Right lobe of liver (tissue), 4 donors: ENCODE results near the gene KIAA2012.
"Not testable (repeated sequence)": the region's sequence is repeated elsewhere in the genome, so short reads cannot be mapped to it uniquely, and the experiment has no call there.

Source experiments
- CTCF ChIP-seq, 4 donors: fragments of 200-600 bp in 3 of 4; fragments of 450-650 bp in 1 of 4; IDR thresholded peaks; one replicate each; pipeline versions ENCODE4 v1.5.1 to v1.8.0; 2016 to 2022; ENCODE audit warnings: antibody characterized with exemption in 4 of 4, mild to moderate bottlenecking in 2 of 4
- POLR2A ChIP-seq: fragments of 450-650 bp; IDR thresholded peaks from one replicate; pipeline ENCODE4 v1.6.1; 2017; ENCODE audit warnings: antibody characterized with exemption, mild to moderate bottlenecking
- donor health status: DM: no; HTN: no; CAD: no.
- donor health status: DM: no; HTN: no; CAD: no.
- donor health status: DM: no; HTN: yes; CAD: no.

DNA sequence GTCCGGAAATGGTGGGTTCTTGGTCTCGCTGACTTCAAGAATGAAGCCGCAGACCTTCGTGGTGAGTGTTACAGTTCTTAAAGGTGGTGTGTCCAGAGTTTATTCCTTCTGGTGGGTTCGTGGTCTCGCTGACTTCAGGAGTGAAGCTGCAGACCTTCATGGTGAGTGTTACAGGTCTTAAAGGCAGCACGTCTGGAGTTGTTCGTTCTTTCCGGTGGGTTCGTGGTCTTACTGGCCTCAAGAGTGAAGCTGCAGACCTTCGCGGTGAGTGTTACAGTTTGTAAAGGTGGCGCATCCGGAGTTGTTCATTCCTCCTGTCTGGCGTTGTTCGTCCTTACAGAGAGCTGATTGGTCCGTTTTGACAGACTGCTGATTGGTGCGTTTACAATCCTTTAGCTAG, 63.0 kb downstream of the KIAA2012 start:
- TF ChIP-seq POLR2A; CTCF (IDR thresholded peaks at IDR 0.05): not testable (repeated sequence)
